ENCODE results near the gene PPP6C.

GRCh38 chr9:125189011-125189360 lies 617 bp downstream of the PPP6C start:
- TF ChIP-seq L3MBTL2 (conservative IDR thresholded peaks at IDR 0.05) (no peak), SP1 (IDR thresholded peaks at IDR 0.05) (no peak), ARNT (IDR thresholded peaks at IDR 0.05) (no peak), HDGF (IDR thresholded peaks at IDR 0.05; ENCODE audit: borderline replicate concordance) (no peak), PKNOX1 (IDR thresholded peaks at IDR 0.05) (no peak), FOXM1 (IDR thresholded peaks at IDR 0.05; ENCODE audit: borderline replicate concordance) (no peak), CTBP1 (IDR thresholded peaks at IDR 0.05; ENCODE audit: borderline replicate concordance) (no peak), BHLHE40 (IDR thresholded peaks at IDR 0.05; ENCODE audit: borderline replicate concordance) (no peak), FOXA1 (IDR thresholded peaks at IDR 0.05) (no peak), SUZ12 (IDR thresholded peaks at IDR 0.05) (no peak), ZNF384 (IDR thresholded peaks at IDR 0.05) (no peak)

Data from HEK293T (cell line).